Eye (tissue), 1 donor: Measurements from ENCODE around the gene IL1RAPL2.

Source experiments
- DNase-seq: peaks from one replicate; pipeline ENCODE4 v3.0.0-alpha.2; 2015

IL1RAPL2 gene

DNA sequence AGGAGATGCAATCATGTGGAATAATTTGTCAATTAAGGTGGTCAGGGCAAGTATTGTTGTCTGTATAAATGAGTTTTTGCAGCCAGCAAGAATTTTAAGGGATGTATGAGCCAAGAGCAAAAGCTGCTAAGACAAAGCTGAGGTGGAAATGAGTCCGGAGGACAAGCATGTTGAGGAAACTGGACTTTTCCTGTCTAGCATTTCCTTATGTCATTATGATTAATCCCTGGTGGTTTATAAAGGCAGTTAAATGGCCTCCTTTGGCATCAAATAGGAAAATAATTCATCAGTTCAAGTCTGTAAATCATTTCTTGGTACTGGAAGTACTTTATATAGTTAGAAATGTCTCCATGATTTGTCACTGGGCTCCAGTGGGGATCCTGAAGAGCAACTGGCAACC, 716.1 kb downstream of the IL1RAPL2 start:
- no peak for DNase-seq

DNA sequence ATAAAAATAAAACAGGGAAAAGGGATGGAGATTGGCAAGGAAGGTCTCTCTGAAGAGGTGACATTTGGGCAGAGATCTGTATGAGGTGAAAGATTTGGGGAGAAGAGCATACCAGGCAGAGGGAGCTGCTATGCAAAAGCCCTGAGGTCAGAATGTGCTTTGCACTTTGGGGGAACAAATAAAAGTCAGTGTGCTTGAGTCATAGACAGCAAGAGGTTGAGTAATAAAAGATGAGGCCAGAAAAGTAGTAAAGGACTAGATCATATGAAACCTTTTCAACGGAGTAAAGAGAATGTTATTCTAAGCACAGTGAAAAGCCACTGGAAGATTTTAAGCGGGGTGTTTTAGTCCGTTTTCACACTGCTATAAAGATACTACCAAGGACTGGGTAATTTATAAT, 731.0 kb downstream of the IL1RAPL2 start:
- no peak for DNase-seq

DNA sequence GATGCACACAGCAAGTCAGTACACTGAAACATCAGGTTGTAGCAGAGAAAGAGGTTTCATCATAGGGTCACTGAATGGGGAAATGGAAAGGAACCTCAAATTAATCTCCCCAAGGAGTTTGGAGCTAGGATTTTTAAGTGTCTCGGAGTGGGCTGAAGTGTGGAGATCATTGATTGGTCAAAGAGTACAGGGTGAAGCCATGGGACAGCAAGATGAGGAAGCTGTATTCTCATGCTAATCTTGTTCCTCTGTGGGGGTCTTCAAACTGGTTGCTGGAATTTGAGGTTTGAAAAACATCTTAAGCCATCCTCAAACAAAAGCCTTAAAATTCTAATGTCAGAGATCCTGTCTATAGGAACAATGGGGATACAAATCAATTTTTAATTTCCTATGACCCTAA, 733.3 kb downstream of the IL1RAPL2 start:
- DNase-seq: no peak

GRCh38 chrX:105302246-105302645, 736.2 kb downstream of the IL1RAPL2 start:
- DNase-seq: no peak

- no peak for DNase-seq
Observed at GRCh38 chrX:105307762-105308161, 741.8 kb downstream of the IL1RAPL2 start.

DNA sequence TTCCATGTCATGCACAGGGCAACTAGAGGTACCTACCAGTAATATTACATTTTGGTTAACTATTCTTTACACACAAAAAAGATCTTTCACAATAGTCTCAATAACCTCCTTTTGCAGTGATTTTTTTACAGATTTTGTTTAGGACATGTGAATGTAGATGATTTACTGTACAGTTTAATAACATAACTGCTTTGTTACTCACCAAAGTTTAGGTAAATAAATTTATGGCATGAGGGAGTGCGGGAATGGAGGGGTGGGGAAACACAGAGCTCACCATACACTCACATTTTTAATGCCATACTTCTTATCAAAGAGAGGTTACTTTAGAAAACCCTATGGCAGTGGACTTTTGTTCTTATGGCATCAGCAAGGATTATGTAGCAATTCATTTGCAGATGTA, 747.6 kb downstream of the IL1RAPL2 start:
- DNase-seq: no peak

DNA sequence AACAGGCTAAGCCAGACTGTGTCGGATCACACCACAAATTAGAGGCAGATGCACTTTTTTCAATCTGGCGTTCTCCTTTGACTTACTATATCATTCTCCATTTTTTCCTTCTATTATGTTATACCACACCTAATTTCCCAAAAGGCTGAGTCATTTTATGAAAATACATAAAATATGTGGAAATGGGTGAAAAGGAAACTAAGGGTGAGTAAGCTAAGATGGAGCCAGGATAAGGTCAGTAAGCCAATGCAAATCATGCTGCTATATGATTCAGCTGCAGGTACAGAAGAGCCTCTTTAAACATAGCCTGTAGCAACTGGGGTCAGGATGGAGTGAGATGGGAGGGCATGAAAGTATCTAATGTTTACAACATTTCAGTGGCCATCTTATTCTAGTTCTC, 748.5 kb downstream of the IL1RAPL2 start:
- DNase-seq: no peak

- DNase-seq: no peak
Observed at GRCh38 chrX:105315248-105315647, 749.2 kb downstream of the IL1RAPL2 start.

DNA sequence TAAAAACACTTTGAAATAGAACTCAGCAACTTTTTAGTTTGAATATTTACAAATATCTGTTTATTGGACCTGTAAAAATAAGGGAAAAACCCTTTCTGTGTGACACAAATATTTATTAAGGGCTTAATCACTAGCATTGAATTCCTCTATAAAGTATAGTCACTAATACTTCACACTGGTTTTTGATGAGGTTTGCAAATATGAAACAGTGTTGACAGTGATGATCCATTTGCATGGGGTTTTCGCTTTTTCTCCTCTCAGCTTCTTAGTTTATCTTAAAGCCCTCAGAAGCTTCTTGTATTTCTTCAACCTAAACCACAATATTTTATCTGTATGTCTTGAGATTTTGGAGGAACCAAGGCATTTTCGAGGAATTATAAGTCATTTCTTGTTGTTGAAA, 751.1 kb downstream of the IL1RAPL2 start:
- DNase-seq: no peak

GRCh38 chrX:105323928-105324327, 757.9 kb downstream of the IL1RAPL2 start:
- DNase-seq: no peak

DNA sequence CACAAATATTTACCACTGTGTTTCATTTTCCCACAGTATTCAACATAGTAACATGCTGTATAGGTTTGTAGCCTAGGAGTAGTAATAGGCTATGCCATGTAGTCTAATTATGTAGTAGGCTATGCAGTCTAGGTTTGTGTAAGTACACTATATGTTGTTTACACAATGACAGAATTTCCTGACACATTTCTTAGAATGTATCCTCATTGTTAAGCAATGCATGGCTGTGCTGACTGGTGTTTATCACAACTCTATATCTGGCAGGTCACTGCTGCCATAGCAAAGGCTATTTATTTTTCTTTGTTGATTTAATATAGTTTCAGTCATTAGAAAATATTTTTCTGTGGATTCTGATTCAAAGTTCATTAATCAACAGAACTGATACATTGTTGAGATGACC, 762.8 kb downstream of the IL1RAPL2 start:
- DNase-seq: no peak

GRCh38 chrX:105331244-105331643, 765.2 kb downstream of the IL1RAPL2 start:
- no peak for DNase-seq

DNA sequence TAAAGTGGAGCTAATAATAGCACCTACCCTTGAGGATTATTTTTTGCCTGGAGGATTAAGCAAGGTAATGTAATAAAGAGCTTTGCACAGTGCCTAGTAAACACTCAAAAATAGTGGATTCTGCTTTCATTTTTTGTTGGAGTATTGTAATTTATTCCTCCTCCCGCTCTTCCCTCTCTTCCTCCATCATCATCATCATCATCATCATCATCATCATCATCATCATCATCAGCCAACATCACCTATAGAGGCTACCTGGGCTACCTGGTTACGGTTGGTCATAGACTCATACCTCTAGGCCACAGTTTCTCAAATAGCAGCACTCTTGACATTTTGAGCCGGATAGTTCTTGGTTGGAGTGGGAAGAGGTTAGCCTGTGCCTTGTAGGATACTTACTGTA, 781.4 kb downstream of the IL1RAPL2 start:
- no peak for DNase-seq

DNA sequence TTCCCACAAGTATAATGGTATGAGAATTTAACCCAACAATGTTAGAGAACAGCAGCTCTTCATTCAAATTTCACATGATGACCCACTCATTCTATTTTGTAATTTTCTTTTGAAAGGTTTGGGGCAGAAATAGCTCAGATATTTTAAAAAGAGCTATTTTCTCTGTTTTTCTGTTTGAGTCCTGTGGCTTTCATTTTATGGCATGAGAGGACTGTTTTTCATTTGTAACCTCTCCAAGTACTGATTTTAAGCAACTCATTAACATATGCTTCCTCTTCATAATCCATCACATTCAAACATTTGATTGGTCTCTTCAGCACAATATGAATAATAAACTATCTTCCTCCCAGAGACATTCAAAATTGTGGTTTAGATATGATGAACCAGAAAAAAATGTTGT, 783.5 kb downstream of the IL1RAPL2 start:
- no peak for DNase-seq

GRCh38 chrX:105375816-105376215, 809.8 kb downstream of the IL1RAPL2 start:
- no peak for DNase-seq

GRCh38 chrX:105424729-105425128, 858.7 kb downstream of the IL1RAPL2 start:
- DNase-seq: no peak

DNA sequence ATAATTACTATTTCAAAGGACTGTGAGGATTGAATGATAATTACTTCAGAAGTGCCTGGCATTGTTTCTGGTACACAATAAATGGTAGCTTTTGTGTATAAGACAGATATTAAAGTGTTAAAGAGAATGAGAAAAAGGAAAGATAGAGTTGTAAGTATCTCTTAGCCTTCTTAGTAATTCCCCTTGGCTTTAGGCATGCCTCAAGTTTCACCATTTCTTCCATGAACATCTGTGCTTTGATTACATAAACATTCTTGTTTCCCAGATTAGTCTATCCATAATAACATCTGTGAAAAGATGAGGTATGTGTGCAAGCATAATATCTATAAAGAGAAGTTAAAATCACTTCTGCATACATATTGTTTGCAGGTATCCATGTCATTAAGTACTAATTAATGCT, 885.4 kb downstream of the IL1RAPL2 start:
- DNase-seq: no peak

- no peak for DNase-seq
Observed at GRCh38 chrX:105458846-105459245, 892.8 kb downstream of the IL1RAPL2 start.

DNA sequence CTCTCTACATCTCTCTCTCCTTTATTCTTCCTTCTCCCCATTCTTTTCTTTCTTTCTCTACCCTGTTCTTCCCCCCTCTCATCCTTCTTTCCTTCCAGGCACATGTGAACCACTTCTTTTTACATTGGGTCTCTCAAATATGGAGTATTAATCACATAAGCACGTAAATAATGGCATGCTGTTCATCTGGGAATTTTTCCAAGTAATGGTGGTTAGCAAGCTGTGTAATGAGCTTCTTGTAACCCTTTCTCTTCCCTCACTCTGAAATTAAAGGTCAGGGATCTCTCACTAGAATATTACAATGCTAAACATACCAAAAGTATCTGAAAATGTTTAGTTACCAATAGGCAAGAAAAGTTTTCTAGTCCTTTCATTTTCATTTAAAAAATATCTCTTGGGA, 894.4 kb downstream of the IL1RAPL2 start:
- DNase-seq: no peak

- DNase-seq: no peak
Observed at GRCh38 chrX:105461016-105461415, 895.0 kb downstream of the IL1RAPL2 start.

GRCh38 chrX:105462186-105462585, 896.2 kb downstream of the IL1RAPL2 start:
- DNase-seq: no peak

DNA sequence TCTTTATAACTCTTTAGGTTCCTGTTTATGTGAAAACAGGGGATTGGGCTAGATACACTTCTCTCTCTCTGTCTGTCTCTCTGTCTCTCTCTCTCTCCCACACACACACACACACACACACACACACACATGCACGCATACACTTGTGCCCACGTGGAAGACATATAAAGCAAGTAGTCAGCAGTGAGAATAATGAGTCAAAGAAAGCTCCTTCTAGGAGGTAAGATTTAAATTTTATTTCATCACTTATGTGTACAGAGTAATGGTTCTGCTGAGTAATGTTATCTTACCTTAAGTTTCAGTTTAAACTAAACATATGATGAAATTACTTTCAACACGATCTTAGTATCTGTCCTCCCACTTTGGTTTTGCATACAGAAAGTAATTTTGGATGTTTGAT, 897.5 kb downstream of the IL1RAPL2 start:
- no peak for DNase-seq

- no peak for DNase-seq
Observed at GRCh38 chrX:105464618-105465017, 898.6 kb downstream of the IL1RAPL2 start.

- no peak for DNase-seq
Observed at GRCh38 chrX:105468741-105469140, 902.7 kb downstream of the IL1RAPL2 start.

GRCh38 chrX:105471597-105471996, 905.6 kb downstream of the IL1RAPL2 start:
- no peak for DNase-seq

GRCh38 chrX:105475801-105476200, 909.8 kb downstream of the IL1RAPL2 start:
- DNase-seq: no peak
